Measurements from ENCODE around the gene MALL.

- TF ChIP-seq ATF3 (IDR thresholded peaks at IDR 0.05): no peak
- TF ChIP-seq MAX (IDR thresholded peaks at IDR 0.05): no peak
- no peak for TF ChIP-seq CTCF (IDR thresholded peaks at IDR 0.05; ENCODE audit: low read depth, low read length, missing input control)
- no peak for TF ChIP-seq FOXA1 (IDR thresholded peaks at IDR 0.05)
- TF ChIP-seq RAD21 (IDR thresholded peaks at IDR 0.05): no peak
- no peak for TF ChIP-seq REST (IDR thresholded peaks at IDR 0.05)
- TF ChIP-seq YY1 (IDR thresholded peaks at IDR 0.05): no peak
- no peak for TF ChIP-seq ZBTB33 (IDR thresholded peaks at IDR 0.05)
- no peak for TF ChIP-seq TAF1 (conservative IDR thresholded peaks at IDR 0.05)
These were observed 28.4 kb upstream of the MALL start for GRCh38 chr2:110143982-110144381.

Data from liver (tissue), 3 donors.